GM18519 (cell line): ENCODE results near the gene HDGFL2.

Experiments
- ATAC-seq: cut with Tn5 transposase; IDR thresholded peaks from one replicate; pipeline ENCODE4 v1.9.1; 2021; ENCODE audit warnings: mild to moderate bottlenecking, moderate library complexity; ENCODE audit not compliant: unreplicated experiment, low FRiP score

The HDGFL2 gene

GRCh38 chr19:4472174-4472974, at the start of gene HDGFL2:
Gene HDGFL2 (plus strand): TSS chr19:4472297. CDS start chr19:4472351, 54 bp downstream.
- ATAC-seq: no peak

- no peak for ATAC-seq
Measured at GRCh38 chr19:4423416-4424126, 48.5 kb upstream of the HDGFL2 start.

GRCh38 chr19:4425537-4425936, 46.6 kb upstream of the HDGFL2 start:
- ATAC-seq: no peak

- no peak for ATAC-seq
Measured at GRCh38 chr19:4428326-4428975, 43.6 kb upstream of the HDGFL2 start.

- ATAC-seq: no peak
Measured at GRCh38 chr19:4429256-4429655, 42.8 kb upstream of the HDGFL2 start.

- ATAC-seq: no peak
Measured at GRCh38 chr19:4429771-4430171, 42.3 kb upstream of the HDGFL2 start.

GRCh38 chr19:4430760-4431159, 41.3 kb upstream of the HDGFL2 start:
- ATAC-seq: no peak

GRCh38 chr19:4431296-4431695, 40.8 kb upstream of the HDGFL2 start:
- ATAC-seq: no peak

GRCh38 chr19:4431808-4432674, 40.1 kb upstream of the HDGFL2 start:
- ATAC-seq: no peak

- no peak for ATAC-seq
Measured at GRCh38 chr19:4432918-4433506, 39.1 kb upstream of the HDGFL2 start.

GRCh38 chr19:4434391-4434790, 37.7 kb upstream of the HDGFL2 start:
- ATAC-seq: no peak

GRCh38 chr19:4436231-4436630, 35.9 kb upstream of the HDGFL2 start:
- ATAC-seq: no peak

- ATAC-seq: no peak
Measured at GRCh38 chr19:4437103-4437502, 35.0 kb upstream of the HDGFL2 start.

GRCh38 chr19:4439243-4439642, 32.9 kb upstream of the HDGFL2 start:
- no peak for ATAC-seq

- no peak for ATAC-seq
Measured at GRCh38 chr19:4441994-4442818, 29.9 kb upstream of the HDGFL2 start.

GRCh38 chr19:4442819-4443146, 29.3 kb upstream of the HDGFL2 start:
- no peak for ATAC-seq

- no peak for ATAC-seq
Measured at GRCh38 chr19:4443188-4443587, 28.9 kb upstream of the HDGFL2 start.

GRCh38 chr19:4443966-4444764, 27.9 kb upstream of the HDGFL2 start:
- ATAC-seq: no peak
